HG03342 (cell line): ENCODE results near the gene CHEK1.
"Not testable (repeated sequence)": the region's sequence is repeated elsewhere in the genome, so short reads cannot be mapped to it uniquely, and the experiment has no call there.

Source experiments
- ATAC-seq: cut with Tn5 transposase; IDR thresholded peaks from one replicate; pipeline ENCODE4 v1.9.1; 2021; ENCODE audit warnings: mild to moderate bottlenecking, moderate library complexity; ENCODE audit not compliant: unreplicated experiment

CHEK1 gene

GRCh38 chr11:125624756-125625213, at the start of gene CHEK1:
TSS of gene CHEK1 (plus strand) at chr11:125625163. CDS start at chr11:125626769, 1,606 bp downstream.
- no peak for ATAC-seq

GRCh38 chr11:125577181-125577580, 47.8 kb upstream of the CHEK1 start:
- ATAC-seq, result not testable (repeated sequence)

- no peak for ATAC-seq
These were observed 46.2 kb upstream of the CHEK1 start for GRCh38 chr11:125578783-125579182.

- no peak for ATAC-seq
These were observed 45.2 kb upstream of the CHEK1 start for GRCh38 chr11:125579811-125580210.

GRCh38 chr11:125583496-125583895, 41.5 kb upstream of the CHEK1 start:
- ATAC-seq, result no peak

- no peak for ATAC-seq
These were observed 39.5 kb upstream of the CHEK1 start for GRCh38 chr11:125585487-125585886.

GRCh38 chr11:125586623-125587022, 38.3 kb upstream of the CHEK1 start:
- no peak for ATAC-seq

- no peak for ATAC-seq
These were observed 37.5 kb upstream of the CHEK1 start for GRCh38 chr11:125587480-125587879.

GRCh38 chr11:125588505-125588904, 36.5 kb upstream of the CHEK1 start:
- no peak for ATAC-seq

- ATAC-seq, result peak; percentile 17
These were observed 33.2 kb upstream of the CHEK1 start for GRCh38 chr11:125591649-125592304.

- peak; percentile 96 for ATAC-seq
These were observed 32.5 kb upstream of the CHEK1 start, which contains the start of gene STT3A for GRCh38 chr11:125592305-125593113. TSS of gene STT3A (plus strand) at chr11:125592852. CDS start at chr11:125595916, 3,064 bp downstream.

GRCh38 chr11:125593114-125593820, 31.7 kb upstream of the CHEK1 start:
- no peak for ATAC-seq

GRCh38 chr11:125594958-125595357, 30.0 kb upstream of the CHEK1 start:
- no peak for ATAC-seq

- no peak for ATAC-seq
These were observed 24.3 kb upstream of the CHEK1 start for GRCh38 chr11:125600663-125601062.

GRCh38 chr11:125603207-125603606, 21.8 kb upstream of the CHEK1 start:
- no peak for ATAC-seq

GRCh38 chr11:125605417-125605816, 19.5 kb upstream of the CHEK1 start:
- ATAC-seq, result no peak

GRCh38 chr11:125609545-125609944, 15.4 kb upstream of the CHEK1 start:
- no peak for ATAC-seq

- ATAC-seq, result no peak
These were observed 6.6 kb upstream of the CHEK1 start for GRCh38 chr11:125618383-125618782.

- no peak for ATAC-seq
These were observed 3.0 kb upstream of the CHEK1 start for GRCh38 chr11:125621995-125622394.

- no peak for ATAC-seq
These were observed 1.9 kb upstream of the CHEK1 start for GRCh38 chr11:125623064-125623463.

GRCh38 chr11:125625225-125625629, 264 bp downstream of the CHEK1 start:
- no peak for ATAC-seq
